Bone marrow (tissue), 2 donors: ENCODE measurements around the gene PRPH.
A peak's percentile ranks its signal among the peaks of the same experiment; 100 is the strongest.
"Not testable (repeated sequence)": the region's sequence is repeated elsewhere in the genome, so short reads cannot be mapped to it uniquely, and the experiment has no call there.

Source experiments
- DNase-seq, 2 donors: peaks; one replicate each; lab custom pipeline; 2025; lab: John Stamatoyannopoulos, UW

The PRPH gene

GRCh38 chr12:49301760-49302159 is 6.8 kb downstream of the PRPH start:
- no peak for DNase-seq

DNA sequence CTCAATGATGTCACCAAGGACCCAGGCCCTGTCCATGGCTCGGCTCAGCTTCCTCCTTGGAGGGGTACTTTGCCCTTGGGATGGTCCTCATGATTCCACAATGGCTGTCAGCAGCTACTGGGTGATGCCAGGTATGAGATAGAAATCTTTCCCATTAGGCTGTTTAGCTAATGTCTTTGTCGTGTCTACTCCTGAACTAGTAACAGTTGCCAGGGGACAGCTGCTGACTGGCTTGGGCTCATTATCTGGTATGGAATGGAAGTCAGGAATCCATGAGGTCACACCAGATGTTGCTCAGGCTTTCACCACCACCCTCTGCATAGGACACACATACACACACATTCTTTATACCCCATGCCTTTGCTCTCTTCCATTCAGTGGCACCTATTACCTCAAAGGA is 9.2 kb downstream of the PRPH start:
- DNase-seq: no peak

DNA sequence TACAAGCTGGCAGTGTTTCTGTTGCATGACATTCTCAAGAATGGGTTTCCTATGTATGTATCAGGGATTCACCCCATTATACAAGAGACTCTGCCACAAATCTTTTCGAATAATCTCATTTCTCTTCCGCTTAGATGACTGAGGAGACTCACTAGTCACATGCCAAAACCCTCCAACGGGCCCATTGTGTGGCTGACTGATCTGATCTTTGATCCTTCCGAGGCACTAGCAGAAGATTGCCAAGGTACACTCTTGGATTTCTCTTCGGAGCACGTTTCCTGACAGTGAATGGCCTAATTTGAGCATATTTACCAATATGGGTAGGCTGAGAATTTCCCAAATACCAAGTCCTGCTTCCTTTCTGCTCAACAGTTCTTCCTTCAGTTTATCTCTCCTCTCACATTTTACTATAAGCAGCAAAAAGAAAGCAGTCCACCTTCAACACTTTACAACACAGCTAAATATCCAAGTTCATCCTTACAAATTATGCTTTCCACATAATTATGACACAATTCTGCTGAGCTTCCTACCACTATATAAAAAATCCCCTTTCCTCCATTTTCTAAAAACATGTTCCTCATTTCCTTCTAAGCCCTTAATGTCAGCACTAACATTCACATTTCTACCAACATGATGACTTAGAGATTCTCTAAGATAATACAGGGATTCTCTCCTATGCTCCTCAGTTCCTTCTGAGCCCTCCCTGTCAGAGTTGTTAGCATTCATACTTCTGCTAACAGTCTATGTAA is 11.0 kb downstream of the PRPH start:
- DNase-seq: no peak

DNA sequence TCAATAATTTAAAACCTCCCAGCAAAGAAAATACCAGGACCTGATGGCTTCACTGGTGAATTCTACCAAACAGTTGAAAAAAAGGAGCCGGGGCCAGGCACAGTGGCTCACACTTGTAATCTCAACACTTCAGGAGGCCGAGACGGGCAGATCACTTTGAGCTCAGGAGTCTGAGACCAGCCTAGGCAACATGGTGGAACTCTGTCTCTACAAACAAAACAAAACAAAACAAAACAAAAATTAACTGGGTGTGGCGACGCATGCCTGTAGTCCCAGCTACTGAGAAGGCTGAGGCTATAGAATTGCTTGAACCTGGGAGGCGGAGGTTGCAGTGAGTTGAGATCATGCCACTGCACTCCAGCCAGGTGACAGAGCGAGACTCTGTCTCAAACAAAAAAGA is 14.4 kb downstream of the PRPH start:
- no peak for DNase-seq

- DNase-seq: not testable (repeated sequence)
Observed at GRCh38 chr12:49310451-49311000, 15.6 kb downstream of the PRPH start.

- no peak for DNase-seq
Observed at GRCh38 chr12:49314811-49315210, 19.9 kb downstream of the PRPH start.

DNA sequence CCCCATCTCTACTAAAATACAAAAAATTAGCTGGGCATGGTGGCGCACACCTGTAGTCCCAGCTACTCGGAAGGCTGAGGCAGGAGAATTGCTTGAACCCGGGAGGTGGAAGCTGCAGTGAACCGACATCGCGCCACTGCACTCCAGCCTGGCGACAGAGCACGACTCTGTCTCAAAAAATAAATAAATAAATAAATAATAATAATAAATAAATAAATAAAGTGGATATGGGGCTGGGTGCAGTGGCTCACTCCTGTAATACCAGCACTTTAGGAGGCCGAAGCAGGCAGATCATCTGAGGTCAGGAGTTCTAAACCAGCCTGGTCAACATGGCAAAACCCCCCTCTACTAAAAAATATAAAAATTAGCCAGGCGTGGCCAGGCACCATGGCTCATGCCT is 22.2 kb downstream of the PRPH start:
- not testable (repeated sequence) for DNase-seq

GRCh38 chr12:49320411-49321103 is 25.6 kb downstream of the PRPH start:
- DNase-seq: not testable (repeated sequence)

DNA sequence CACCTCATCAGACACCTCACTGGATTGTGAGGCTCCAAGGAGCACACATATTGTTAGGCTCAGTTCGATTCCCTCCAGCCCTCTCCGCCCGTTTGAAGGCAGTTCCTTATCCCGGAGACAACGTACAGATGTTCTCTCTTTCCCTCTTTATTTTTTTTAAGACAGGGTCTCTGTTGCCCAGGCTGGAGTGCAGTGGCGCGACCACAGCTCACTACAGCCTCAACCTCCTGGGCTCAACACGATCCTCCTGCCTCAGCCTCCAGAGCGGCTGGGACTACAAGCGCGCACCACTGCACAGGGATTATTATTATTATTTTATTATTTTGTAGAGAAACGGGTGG is 27.4 kb downstream of the PRPH start:
- no peak for DNase-seq

DNA sequence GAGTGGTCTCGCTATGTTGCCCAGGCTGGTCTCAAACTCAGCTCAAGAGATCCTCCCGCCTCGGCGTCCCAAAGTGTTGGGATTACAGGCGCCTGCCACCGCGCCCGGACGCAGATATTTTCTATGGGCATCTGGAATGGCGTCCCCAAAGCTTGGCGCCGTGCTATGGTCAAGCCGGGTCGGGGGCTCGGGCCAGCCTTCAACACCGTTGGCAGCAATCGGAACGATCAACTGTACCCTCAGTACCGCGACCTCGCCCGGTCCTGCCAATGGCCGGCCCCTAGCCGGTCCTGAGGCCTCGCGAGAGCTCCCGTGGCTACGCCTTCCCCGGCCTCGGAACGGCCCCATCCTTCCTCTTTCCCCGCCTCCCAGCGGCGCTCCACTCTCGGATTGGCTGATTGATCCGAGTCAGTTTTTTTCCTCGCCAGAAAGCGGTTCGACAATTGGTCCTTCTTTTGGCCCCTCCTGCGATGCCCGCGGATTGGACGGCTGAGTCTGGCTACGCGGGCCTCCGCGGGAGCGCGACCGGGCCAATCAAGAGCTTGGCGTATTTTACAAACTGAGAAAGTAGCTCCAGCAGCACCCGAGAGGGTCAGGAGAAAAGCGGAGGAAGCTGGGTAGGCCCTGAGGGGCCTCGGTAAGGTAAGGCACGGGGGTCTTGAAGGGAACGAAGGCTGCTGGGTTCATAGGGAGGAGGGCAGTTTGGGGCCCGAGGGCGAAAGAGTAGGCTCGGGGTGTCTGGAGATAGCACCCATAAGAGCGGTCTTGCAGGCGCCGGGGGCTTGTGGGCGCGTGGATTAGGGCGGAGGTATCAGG is 28.0 kb downstream of the PRPH start, which contains the start of gene TROAP:
TSS of gene TROAP (plus strand) at position 548 of the 816 bp plus-strand sequence. CDS start 354 bp downstream, outside the sequence.
- DNase-seq: peak; percentile 80 to 97

DNA sequence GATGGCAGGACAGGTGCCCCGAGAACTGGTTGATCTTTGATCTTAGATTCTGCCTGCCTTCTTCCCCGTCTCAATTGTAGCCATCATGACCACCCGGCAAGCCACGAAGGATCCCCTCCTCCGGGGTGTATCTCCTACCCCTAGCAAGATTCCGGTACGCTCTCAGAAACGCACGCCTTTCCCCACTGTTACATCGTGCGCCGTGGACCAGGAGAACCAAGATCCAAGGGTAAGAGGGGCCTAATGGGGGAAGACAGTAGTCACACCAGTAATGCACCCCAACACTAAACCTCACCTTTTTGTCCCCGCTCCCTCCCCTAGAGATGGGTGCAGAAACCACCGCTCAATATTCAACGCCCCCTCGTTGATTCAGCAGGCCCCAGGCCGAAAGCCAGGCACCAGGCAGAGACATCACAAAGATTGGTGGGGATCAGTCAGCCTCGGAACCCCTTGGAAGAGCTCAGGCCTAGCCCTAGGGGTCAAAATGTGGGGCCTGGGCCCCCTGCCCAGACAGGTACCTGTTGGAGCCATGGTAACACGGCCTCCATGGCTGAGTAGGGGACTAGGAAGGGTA is 28.7 kb downstream of the PRPH start:
- no peak for DNase-seq

DNA sequence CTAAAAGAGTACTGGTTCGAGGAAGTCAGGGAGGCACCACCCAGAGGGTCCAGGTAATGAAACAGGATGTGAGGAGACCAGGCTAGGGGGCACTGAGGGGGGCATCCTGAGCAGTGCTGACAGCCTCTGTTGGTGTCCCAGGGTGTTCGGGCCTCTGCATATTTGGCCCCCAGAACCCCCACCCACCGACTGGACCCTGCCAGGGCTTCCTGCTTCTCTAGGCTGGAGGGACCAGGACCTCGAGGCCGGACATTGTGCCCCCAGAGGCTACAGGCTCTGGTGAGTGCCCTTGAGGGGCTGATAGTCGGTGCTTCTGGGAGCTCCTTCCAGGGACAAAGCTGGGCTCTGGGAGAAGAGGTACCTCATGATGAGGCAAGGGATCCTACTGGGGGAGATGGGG is 30.7 kb downstream of the PRPH start:
- DNase-seq: no peak

DNA sequence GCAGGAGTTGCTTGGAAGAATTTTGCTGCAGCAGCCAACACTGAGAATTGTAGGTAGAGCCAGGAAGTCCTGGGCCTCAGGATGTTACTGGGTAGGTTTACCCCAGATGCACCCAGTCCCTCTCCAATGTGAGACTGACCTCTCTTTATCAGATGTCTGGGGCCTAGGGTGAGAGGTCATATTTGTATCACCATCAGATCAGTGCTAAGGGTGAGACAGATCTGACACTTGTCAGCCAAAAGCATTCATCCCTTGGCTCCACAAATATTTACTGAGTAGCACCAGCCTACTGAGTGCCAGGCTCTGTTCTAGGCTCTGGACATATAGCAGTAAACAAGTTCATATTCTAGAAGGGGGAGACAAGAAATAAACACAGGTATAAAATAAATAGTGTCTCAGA is 32.4 kb downstream of the PRPH start:
- DNase-seq: no peak

DNA sequence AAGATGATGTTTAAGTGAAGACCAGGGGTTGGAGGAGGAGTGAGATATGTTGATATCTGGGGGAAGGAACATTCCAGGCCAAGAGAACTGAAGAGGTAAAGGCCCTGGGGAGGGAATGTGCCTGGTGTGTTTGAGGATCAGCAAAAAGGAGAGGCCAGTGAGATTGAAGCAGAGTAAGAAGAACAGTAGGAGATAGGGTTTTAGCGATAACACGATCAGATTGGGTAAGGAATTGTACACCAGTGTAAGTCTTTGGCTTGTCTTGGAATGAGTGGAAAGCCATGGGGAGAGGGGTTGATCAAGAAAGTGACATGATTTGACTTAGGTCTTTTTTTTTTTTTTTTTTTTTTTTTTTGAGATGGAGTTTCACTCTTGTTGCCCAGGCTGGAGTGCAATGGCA is 32.9 kb downstream of the PRPH start:
- no peak for DNase-seq

GRCh38 chr12:49328816-49329215 is 33.9 kb downstream of the PRPH start:
- DNase-seq: no peak

DNA sequence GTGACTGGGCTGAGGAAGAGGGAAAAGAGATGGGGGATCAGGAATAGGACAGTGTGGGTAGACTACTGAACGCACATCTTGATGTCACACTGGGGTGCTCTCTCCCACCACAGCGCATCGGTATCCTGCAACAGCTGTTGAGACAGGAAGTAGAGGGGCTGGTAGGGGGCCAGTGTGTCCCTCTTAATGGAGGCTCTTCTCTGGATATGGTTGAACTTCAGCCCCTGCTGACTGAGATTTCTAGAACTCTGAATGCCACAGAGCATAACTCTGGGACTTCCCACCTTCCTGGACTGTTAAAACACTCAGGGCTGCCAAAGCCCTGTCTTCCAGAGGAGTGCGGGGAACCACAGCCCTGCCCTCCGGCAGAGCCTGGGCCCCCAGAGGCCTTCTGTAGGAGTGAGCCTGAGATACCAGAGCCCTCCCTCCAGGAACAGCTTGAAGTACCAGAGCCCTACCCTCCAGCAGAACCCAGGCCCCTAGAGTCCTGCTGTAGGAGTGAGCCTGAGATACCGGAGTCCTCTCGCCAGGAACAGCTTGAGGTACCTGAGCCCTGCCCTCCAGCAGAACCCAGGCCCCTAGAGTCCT is 35.2 kb downstream of the PRPH start:
- DNase-seq: no peak

GRCh38 chr12:49330631-49331379 is 35.9 kb downstream of the PRPH start:
- DNase-seq: no peak

- no peak for DNase-seq
Observed at GRCh38 chr12:49331380-49332222, 36.7 kb downstream of the PRPH start.

DNA sequence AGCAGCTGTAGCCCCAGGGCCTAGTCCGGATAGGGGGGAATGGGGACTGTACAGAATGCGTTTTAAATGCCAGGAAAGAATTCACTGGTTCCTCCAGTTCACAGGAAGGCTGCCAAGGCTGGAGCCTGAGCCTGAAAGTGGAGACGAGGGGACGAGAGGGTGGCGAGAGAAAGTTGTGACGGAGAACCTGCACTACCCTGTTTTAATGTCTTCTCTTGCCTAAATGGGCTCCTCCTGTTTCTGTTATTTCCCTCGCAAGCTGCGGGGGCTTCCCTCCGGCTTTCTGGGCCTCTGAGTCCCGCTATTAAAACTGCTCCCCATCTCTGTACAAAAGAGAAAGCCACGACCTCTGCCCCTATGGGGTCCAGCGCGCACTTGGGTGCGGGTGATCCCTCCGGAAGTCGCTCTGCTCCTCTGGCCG is 37.5 kb downstream of the PRPH start:
- DNase-seq: no peak

GRCh38 chr12:49332891-49333371 is 38.0 kb downstream of the PRPH start:
- DNase-seq: no peak
